ENCODE measurements around the gene GPLD1.

Gene GPLD1

GRCh38 chr6:24458941-24459340, 30.4 kb downstream of the GPLD1 start:
- DNase-seq (ENCODE audit: low read depth in 1 of 2, low spot score in 1 of 2), result no peak

GRCh38 chr6:24458134-24458533, 31.2 kb downstream of the GPLD1 start:
- DNase-seq (ENCODE audit: low read depth in 1 of 2, low spot score in 1 of 2), result no peak

GRCh38 chr6:24455061-24455460, 34.3 kb downstream of the GPLD1 start:
- no peak for DNase-seq (ENCODE audit: low read depth in 1 of 2, low spot score in 1 of 2)

GRCh38 chr6:24454452-24454851, 34.9 kb downstream of the GPLD1 start:
- DNase-seq (ENCODE audit: low read depth in 1 of 2, low spot score in 1 of 2), result no peak

DNA sequence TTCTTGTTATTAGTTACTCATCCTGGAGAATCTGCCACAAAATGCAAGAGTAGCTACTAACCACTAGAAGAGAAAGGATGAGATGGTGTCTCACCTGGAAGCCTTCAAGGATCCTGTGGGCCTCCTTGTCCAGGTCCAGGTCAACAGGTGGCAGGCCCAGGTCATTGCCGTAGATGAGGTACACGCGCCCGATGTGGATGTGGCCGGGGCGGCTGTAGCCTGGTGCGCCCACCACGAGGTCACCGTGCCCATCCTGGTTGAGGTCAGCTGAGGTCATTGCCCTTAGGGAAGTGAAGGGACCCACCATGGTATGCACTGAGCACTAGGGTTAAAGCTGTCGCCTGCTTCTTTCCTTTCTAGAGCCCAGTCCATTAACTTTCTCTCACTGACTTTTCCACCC, 35.5 kb downstream of the GPLD1 start:
- no peak for DNase-seq (ENCODE audit: low read depth in 1 of 2, low spot score in 1 of 2)

DNA sequence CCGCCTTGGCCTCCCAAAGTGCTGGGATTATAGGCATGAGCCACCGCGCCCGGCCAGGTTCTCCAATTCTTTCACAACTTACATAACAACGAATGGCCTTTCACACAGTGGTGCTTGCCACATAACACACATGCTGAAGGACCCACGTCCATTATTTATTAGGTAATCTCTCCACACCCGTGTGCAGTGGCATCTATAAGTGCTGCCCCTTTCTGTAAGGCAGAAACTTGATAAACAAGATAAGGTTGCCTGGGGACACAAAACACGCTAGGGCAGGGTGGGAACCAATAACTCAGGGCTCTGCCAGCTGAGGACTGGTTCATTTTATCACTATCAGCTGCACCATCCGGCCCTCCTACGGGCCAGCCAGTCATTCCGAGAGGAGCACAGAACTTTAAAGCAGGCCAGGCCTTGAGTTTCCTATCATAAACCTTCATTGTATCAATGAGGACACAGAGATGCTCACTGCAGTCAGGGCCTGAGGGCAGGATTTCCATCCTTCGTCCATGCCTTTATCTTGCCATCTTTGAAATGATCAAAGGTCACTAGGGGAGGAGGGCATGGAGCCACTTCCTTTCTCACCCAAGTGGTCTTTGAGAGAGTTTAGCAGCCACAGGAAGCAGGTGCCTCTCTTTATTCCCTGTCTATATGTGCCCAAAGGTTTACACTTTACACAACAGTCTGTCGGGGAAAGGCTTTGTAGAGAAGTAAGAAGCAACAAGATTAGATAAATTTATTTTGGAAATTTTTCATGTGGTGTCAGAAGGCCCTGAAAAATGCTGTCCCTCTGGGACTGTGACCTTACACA, 37.6 kb downstream of the GPLD1 start:
- no peak for DNase-seq (ENCODE audit: low read depth in 1 of 2, low spot score in 1 of 2)

DNA sequence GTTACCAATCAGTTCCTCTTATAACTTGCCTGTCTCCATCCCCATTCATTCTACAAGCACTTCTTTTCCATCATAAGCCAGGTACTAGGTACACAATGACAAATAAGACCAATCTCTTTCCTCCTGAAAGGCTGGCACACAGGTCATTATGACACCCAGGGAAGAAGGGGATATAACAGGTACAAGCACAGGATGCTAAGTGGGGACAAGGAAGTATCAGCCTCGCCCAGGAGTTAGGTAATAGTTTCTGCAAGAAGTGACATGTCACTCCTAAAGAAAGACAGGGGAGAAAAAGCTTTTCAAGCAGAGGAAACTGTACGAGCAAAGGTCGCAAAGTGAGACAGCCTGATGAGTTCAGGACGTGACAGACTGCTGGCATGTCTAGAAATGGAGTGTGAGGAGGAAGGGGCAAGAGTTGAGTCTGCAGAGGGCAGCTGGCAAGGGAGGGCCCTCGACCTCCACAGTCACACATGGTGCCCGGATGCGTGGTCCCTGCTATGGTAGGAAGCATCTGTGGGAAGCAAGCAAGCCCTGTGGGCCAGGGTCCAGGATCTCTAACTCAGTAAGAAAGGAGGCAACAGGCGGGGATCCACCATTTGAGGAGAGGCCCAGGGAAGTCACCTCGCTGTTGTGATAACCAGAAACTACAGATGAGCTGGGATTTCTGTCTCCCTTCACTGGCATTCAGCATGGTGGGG, 40.4 kb downstream of the GPLD1 start:
- DNase-seq (ENCODE audit: low read depth in 1 of 2, low spot score in 1 of 2), result no peak

DNA sequence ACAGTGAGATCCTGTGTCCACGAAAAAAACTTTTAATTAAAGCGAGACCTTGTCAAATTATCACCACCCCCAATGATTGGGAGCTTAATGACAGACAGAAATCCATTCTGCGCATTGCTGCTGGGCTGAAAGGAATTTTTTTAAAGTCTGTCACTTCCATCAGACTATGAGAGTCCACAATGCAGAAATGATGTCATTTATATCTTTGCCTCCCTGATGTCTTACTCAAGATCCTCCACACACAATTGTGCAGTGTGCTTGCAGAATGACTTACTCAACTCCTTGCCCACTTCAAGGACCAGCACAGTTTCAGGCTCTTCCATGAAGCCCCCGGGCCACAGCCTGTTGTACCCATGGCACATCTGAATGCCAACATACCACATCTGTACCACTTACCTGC, 41.0 kb downstream of the GPLD1 start:
- no peak for DNase-seq (ENCODE audit: low read depth in 1 of 2, low spot score in 1 of 2)

GRCh38 chr6:24446670-24447069, 42.7 kb downstream of the GPLD1 start:
- DNase-seq (ENCODE audit: low read depth in 1 of 2, low spot score in 1 of 2), result no peak

- DNase-seq (ENCODE audit: low read depth in 1 of 2, low spot score in 1 of 2), result no peak
Observed at GRCh38 chr6:24445704-24446103, 43.7 kb downstream of the GPLD1 start.

DNA sequence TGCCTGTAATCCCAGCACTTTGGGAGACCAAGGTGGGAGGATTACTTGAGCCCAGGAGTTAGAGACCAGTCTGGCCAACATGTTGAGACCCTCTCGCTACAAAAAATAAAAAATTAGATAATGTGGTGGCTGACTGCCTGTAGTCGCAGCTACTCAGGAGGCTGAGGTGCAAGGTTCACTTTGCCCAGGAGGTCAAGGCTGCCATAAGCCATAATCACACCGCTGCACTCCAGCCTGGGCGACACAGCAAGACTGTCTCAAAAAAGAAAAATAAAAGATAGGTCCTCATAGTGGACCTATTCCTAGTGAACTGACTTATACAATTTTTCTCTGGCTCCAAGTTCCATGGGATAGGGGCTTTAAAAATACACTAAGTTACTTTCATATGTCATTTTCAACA, 44.8 kb downstream of the GPLD1 start:
- DNase-seq (ENCODE audit: low read depth in 1 of 2, low spot score in 1 of 2), result no peak

DNA sequence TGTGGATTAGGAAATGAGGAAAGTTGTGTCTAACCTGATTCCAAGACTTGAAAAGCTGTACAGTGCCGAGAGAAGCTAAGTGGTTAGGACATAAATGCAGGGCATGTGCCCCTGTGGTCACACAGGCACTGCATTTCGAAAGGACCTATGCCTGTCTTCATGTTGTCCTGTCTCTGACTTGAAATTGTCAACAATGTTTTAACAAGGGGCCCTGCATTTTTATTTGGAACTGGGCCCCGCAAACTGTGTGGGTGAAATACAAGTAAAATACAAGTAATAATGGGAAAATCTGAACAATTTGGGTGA, 47.8 kb downstream of the GPLD1 start:
- DNase-seq (ENCODE audit: low read depth in 1 of 2, low spot score in 1 of 2), result no peak

DNA sequence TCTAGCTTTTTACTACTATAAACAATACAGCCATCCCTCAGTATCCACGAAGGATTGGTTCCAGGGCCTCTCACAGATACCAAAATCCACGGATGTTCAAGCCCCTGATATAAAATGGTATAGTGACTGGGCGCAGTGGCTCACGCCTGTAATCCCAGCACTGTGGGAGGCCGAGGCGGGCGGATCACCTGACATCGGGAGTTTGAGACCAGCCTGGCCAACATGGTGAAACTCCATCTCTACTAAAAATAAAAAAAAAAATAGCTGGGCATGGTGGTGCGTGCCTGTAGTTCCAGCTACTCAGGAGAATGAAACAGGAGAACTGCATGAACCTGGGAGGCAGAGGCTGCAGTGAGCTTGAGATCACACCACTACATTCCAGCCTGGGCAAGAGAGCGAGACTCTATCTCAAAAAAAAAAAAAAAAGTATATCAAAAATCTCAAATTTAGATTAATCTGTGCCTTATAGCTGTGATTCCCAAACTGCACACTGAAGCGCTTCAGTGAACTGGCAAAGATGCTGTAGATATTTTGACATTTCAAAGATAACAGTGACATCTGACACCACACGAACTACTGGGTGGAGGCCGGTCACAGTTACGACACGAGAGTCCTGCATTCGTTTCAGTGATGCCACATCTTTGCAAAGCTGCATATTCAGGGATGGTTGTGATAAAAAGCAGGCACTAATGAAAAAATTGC, 48.3 kb downstream of the GPLD1 start:
- DNase-seq (ENCODE audit: low read depth in 1 of 2, low spot score in 1 of 2), result no peak

GRCh38 chr6:24439858-24440539, 49.4 kb downstream of the GPLD1 start:
- DNase-seq (ENCODE audit: low read depth in 1 of 2, low spot score in 1 of 2), result no peak

DNA sequence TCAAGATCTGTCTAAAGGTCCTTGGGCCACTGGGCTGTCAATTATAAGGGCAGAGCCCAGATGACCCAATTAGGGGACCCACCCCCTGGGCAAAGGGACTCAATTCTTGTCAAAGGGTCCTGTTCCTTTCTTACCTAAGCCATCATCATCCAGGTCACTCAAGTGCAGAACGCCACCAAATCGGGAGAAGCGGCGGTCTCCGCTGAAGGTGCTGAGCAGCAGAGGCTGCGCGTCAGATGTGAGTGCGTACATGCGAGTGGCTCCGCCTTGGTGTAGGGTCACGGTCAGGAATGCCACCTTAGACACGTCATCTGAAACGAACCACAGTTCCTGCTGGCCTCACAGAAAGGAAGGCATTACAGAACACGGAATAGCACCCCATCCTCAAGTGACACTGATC, 52.4 kb downstream of the GPLD1 start:
- no peak for DNase-seq (ENCODE audit: low read depth in 1 of 2, low spot score in 1 of 2)

DNA sequence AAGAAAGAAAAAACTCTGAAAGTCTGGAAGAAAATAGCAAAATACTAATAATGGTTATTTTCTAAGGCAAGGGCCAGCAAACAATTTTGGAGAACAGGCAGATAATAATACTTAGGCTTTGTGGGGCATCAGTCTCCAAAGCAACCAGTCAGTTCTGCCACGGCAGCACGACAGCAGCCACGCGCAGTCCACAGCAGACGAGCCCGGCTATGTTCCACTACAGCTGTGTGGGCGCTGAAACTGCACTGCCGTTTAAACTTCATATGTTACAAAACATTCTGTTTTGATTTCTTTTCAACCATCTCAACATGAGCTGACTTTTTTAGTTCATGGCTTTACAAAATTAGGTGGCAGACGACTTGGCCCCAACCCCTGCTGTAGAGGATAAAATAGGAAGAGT, 56.8 kb downstream of the GPLD1 start:
- no peak for DNase-seq (ENCODE audit: low read depth in 1 of 2, low spot score in 1 of 2)

DNA sequence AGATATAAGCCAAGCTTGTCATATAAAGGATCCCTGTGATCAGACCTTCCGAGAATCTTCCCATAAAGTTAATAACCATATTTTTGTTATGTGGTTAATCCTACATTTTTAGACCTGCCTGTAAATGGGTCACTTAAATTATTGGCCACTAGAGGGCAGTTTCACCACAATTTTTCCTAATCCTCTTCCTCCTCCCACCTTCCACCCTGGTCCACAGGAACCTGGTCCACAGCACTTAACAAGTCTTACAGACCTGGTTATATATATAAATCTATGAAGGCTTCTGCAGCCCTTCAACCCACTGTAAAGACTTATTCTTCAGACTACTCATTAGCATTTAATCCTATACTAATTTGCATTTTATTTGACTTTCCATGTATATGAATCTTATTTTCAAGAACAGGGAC, 58.3 kb downstream of the GPLD1 start:
- peak in 1 of 2 donors; percentile 9 for DNase-seq (ENCODE audit: low read depth in 1 of 2, low spot score in 1 of 2)

- no peak for DNase-seq (ENCODE audit: low read depth in 1 of 2, low spot score in 1 of 2)
Observed at GRCh38 chr6:24430086-24430485, 59.3 kb downstream of the GPLD1 start.

GRCh38 chr6:24429146-24429545, 60.2 kb downstream of the GPLD1 start:
- DNase-seq (ENCODE audit: low read depth in 1 of 2, low spot score in 1 of 2), result no peak

- no peak for DNase-seq (ENCODE audit: low read depth in 1 of 2, low spot score in 1 of 2)
Observed at GRCh38 chr6:24428615-24429014, 60.8 kb downstream of the GPLD1 start.

- DNase-seq (ENCODE audit: low read depth in 1 of 2, low spot score in 1 of 2), result no peak
Observed at GRCh38 chr6:24426729-24427446, 62.5 kb downstream of the GPLD1 start.
